ENCODE data around the gene CTBP2.

DNA sequence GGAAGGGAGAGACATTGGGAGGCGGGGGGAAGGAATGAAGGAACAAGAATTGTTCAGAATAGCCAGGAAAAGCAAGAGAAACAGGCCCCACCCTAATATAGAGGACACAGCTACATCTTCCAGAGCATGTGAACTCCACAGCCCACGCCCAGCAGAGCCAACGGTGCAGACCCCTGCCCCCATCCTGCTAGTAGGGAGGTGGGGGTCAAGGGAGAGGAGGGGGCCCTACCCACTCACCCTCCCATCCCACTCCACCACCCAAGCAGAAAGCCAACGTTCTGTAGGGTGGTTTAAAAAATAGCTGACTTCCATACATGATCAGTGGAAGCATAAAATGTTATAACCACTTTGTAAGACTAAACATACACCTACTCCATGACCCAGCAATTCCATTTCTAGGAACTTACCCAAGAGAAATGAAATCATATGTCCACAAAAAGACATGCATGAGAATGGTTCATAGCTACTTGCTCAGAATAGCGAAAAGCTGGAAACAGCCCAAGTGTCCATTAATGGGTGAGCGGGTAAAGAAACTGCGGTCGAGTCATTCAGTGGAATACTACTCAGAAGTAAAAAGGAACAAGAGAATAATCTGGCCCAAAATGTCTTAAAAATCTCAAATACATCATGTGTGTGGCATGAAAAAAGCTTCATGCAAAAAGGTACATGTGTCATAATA is 31.8 kb downstream of the CTBP2 start:
- no peak for TF ChIP-seq CTCF (IDR thresholded peaks at IDR 0.05)
- no peak for TF ChIP-seq POLR2AphosphoS5 (IDR thresholded peaks at IDR 0.05)
- TF ChIP-seq POLR2A (IDR thresholded peaks at IDR 0.05) = no peak

All from stomach (tissue), 4 donors.